HEK293T (cell line): Measurements from ENCODE around the gene C19orf47.

Experiments used
- ARNT ChIP-seq: fragments of 450-650 bp; IDR thresholded peaks from 2 replicates; pipeline ENCODE4 v1.6.1; 2017; ENCODE audit warnings: mild to moderate bottlenecking
- BHLHE40 ChIP-seq: fragments of 450-650 bp; IDR thresholded peaks from 2 replicates; pipeline ENCODE4 v1.6.1; 2016; ENCODE audit warnings: mild to moderate bottlenecking, moderate library complexity, borderline replicate concordance
- FOXA1 ChIP-seq: fragments of 450-650 bp; IDR thresholded peaks from 2 replicates; pipeline ENCODE4 v1.6.1; 2016; ENCODE audit warnings: mild to moderate bottlenecking
- FOXK2 ChIP-seq: fragments of 450-650 bp; IDR thresholded peaks from 2 replicates; pipeline ENCODE4 v1.6.1; 2016; ENCODE audit warnings: mild to moderate bottlenecking
- FOXM1 ChIP-seq: fragments of 450-650 bp; IDR thresholded peaks from 2 replicates; pipeline ENCODE4 v1.6.1; 2017; ENCODE audit warnings: mild to moderate bottlenecking, borderline replicate concordance
- HDGF ChIP-seq: fragments of 450-650 bp; IDR thresholded peaks from 2 replicates; pipeline ENCODE4 v1.6.1; 2017; ENCODE audit warnings: antibody characterized with exemption, borderline replicate concordance
- L3MBTL2 ChIP-seq: fragments of 450-650 bp; conservative IDR thresholded peaks from 2 replicates; pipeline ENCODE4 v1.6.1; 2016; ENCODE audit warnings: mild to moderate bottlenecking
- LEF1 ChIP-seq: fragments of 450-650 bp; IDR thresholded peaks from 2 replicates; pipeline ENCODE4 v1.6.1; 2017; ENCODE audit warnings: mild to moderate bottlenecking, borderline replicate concordance
- NFRKB ChIP-seq: fragments of 450-650 bp; IDR thresholded peaks from 2 replicates; pipeline ENCODE4 v1.6.1; 2016; ENCODE audit warnings: mild to moderate bottlenecking, moderate library complexity
- PKNOX1 ChIP-seq: fragments of 450-650 bp; IDR thresholded peaks from 2 replicates; pipeline ENCODE4 v1.6.1; 2016
- SP1 ChIP-seq: fragments of 450-650 bp; IDR thresholded peaks from 2 replicates; pipeline ENCODE4 v1.6.1; 2017
- SUZ12 ChIP-seq: fragments of 450-650 bp; IDR thresholded peaks from 2 replicates; pipeline ENCODE4 v1.6.1; 2016; ENCODE audit warnings: mild to moderate bottlenecking
- TARDBP ChIP-seq: fragments of 450-650 bp; IDR thresholded peaks from 2 replicates; pipeline ENCODE4 v1.6.1; 2016
- ZNF384 ChIP-seq: fragments of 450-650 bp; IDR thresholded peaks from 2 replicates; pipeline ENCODE4 v1.6.1; 2016

- TF ChIP-seq PKNOX1 (no peak), SP1 (no peak), LEF1 (no peak), FOXM1 (no peak), NFRKB (no peak), BHLHE40 (no peak), FOXA1 (no peak), TARDBP (no peak), L3MBTL2 (no peak), ZNF384 (no peak), HDGF (no peak), ARNT (no peak), SUZ12 (no peak), FOXK2 (no peak)
These were observed 14.0 kb upstream of the C19orf47 start for GRCh38 chr19:40362160-40362559.
